ENCODE measurements around the gene NT5E.

GRCh38 chr6:85482905-85483700 is 33.2 kb downstream of the NT5E start:
- TF ChIP-seq, protein P1, sequence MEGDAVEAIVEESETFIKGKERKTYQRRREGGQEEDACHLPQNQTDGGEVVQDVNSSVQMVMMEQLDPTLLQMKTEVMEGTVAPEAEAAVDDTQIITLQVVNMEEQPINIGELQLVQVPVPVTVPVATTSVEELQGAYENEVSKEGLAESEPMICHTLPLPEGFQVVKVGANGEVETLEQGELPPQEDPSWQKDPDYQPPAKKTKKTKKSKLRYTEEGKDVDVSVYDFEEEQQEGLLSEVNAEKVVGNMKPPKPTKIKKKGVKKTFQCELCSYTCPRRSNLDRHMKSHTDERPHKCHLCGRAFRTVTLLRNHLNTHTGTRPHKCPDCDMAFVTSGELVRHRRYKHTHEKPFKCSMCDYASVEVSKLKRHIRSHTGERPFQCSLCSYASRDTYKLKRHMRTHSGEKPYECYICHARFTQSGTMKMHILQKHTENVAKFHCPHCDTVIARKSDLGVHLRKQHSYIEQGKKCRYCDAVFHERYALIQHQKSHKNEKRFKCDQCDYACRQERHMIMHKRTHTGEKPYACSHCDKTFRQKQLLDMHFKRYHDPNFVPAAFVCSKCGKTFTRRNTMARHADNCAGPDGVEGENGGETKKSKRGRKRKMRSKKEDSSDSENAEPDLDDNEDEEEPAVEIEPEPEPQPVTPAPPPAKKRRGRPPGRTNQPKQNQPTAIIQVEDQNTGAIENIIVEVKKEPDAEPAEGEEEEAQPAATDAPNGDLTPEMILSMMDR (IDR thresholded peaks at IDR 0.05; ENCODE audit: low read length) = peak; percentile 98
- TF ChIP-seq EZH2 (IDR thresholded peaks at IDR 0.05; ENCODE audit: borderline replicate concordance, low read length) = no peak

All from OCI-LY1 (cell line).